ENCODE data around the gene UGT1A3.

DNA sequence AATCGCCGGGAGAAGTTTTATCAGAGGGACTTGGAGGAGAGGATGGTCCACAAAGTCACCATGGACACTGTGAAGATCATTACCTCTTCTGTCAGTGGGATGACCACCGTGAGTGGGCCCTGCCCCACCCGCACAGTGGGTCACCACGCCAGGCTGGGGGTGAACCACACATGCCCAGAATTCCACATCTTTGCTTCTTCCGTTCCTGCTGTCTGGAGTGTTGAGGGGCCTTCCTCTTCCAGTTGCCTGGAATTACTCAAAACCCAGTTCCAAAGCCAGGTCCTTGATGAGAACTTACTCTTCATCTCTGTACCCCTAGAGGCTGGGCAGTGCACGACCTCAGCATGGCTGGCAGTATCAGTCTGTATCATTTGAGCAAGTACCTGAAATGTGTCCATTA is 71.4 kb downstream of the UGT1A3 start:
- TF ChIP-seq, protein P1, sequence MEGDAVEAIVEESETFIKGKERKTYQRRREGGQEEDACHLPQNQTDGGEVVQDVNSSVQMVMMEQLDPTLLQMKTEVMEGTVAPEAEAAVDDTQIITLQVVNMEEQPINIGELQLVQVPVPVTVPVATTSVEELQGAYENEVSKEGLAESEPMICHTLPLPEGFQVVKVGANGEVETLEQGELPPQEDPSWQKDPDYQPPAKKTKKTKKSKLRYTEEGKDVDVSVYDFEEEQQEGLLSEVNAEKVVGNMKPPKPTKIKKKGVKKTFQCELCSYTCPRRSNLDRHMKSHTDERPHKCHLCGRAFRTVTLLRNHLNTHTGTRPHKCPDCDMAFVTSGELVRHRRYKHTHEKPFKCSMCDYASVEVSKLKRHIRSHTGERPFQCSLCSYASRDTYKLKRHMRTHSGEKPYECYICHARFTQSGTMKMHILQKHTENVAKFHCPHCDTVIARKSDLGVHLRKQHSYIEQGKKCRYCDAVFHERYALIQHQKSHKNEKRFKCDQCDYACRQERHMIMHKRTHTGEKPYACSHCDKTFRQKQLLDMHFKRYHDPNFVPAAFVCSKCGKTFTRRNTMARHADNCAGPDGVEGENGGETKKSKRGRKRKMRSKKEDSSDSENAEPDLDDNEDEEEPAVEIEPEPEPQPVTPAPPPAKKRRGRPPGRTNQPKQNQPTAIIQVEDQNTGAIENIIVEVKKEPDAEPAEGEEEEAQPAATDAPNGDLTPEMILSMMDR (IDR thresholded peaks at IDR 0.05): no peak
- TF ChIP-seq POLR2A (IDR thresholded peaks at IDR 0.05): no peak
